Activated T-helper 2 cell treated with anti-CD3 and anti-CD28 coated beads, Interferon-gamma antibody, Interleukin-2, Interleukin-4, amounts not matched to agents 10 μg/mL and 5 μg/mL and 100 μg/mL, durations not matched to agents 14 hours and 24 hours and 36 hours (primary cell): Measurements from ENCODE around the gene RLF. TPM values are rescaled to one million over a fixed set of nuclear protein-coding genes. Genes with fewer than 3 reads are reported as not detected.

Experiments used
- DNase-seq: peaks from one replicate; pipeline ENCODE4 v3.0.0; 2021; ENCODE audit warnings: low spot score
- H3K27ac Mint-ChIP-seq: one replicate; pipeline ENCODE4 v1.8.0; 2021; ENCODE audit warnings: mixed read lengths
- H3K27me3 Mint-ChIP-seq: one replicate; pipeline ENCODE4 v1.8.0; 2021; ENCODE audit warnings: low read depth, mixed read lengths
- H3K36me3 Mint-ChIP-seq: one replicate; pipeline ENCODE4 v1.8.0; 2021; ENCODE audit warnings: low read depth, mixed read lengths
- H3K4me1 Mint-ChIP-seq: one replicate; pipeline ENCODE4 v1.8.0; 2021; ENCODE audit warnings: low read depth, mixed read lengths
- H3K4me3 Mint-ChIP-seq: one replicate; pipeline ENCODE4 v1.8.0; 2021; ENCODE audit warnings: low read depth, mild to moderate bottlenecking, moderate library complexity, mixed read lengths
- H3K9me3 Mint-ChIP-seq: one replicate; pipeline ENCODE4 v1.8.0; 2021; ENCODE audit warnings: mixed read lengths
- intact Hi-C: fragments of 100-400 bp; cut with micrococcal nuclease; formaldehyde crosslinking; loops from one replicate; pipeline ENCODE4 v1.15.1; 2023
- total RNA-seq: library from RNA; stranded (reverse); gene quantifications from 2 replicates; pipeline ENCODE4 v1.2.3, GENCODE V29; 2022

The RLF gene
- total RNA-seq, 1 donor from 2014 or later, result 22.6 TPM

GRCh38 chr1:40267767-40268187 lies 106.6 kb downstream of the RLF start:
- Mint-ChIP-seq H3K36me3 (peaks cover 64% of the 10 kb centered on the region), H3K9me3 (no peaks in the 10 kb centered on the region), H3K27ac (no peak overlapping the region), H3K4me3 (no peak overlapping the region), H3K27me3 (no peaks in the 10 kb centered on the region), H3K4me1 (peaks cover 44% of the 10 kb centered on the region)
- intact Hi-C loops, result loop anchor here (1.0 kb wide), 1 partner anchor 21 kb away; no protein-coding TSS in a partner anchor
- no peak for DNase-seq

GRCh38 chr1:40268211-40268610 lies 107.0 kb downstream of the RLF start:
- Mint-ChIP-seq H3K9me3 (no peaks in the 10 kb centered on the region), H3K4me3 (no peak overlapping the region), H3K4me1 (peaks cover 40% of the 10 kb centered on the region), H3K27me3 (no peaks in the 10 kb centered on the region), H3K27ac (no peak overlapping the region), H3K36me3 (peaks cover 64% of the 10 kb centered on the region)
- intact Hi-C loops, result no loop called here
- no peak for DNase-seq

DNA sequence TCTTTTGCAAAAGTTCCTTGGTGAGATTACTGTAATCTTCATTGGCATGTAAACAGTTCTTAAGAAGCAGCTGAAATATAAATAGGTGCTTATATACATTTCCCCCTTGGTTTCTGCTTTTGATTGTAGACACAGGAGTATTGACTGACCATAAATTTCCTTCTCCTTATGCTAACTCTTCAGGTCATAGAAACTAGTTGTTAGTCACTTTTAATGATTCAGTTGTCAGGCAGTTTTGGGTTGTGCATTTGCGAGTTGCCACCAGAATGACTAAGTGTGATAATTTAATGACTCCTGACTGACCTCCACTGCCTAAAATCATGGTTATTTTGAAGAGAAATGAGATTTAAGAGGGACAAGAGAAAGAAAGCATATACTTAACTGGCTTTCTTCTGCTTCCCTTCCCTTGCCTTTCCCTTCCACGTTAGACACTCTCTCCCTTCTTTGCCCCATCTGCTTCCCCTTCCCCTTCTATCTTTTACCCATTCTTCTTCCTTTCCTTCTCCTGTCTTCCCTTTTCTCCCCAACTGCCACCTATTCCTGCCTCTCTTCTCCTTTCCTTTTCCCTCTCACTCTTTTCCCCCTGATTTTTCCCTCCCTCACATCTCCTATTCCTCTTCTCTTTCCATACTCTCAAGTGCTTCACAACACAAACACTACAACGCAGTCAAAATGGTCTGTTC lies 109.1 kb downstream of the RLF start:
- DNase-seq, result no peak
- Mint-ChIP-seq H3K27ac (peak overlapping the region; percentile 95), H3K4me3 (peak overlapping the region; percentile 28), H3K4me1 (peaks cover 31% of the 10 kb centered on the region), H3K27me3 (no peaks in the 10 kb centered on the region), H3K9me3 (no peaks in the 10 kb centered on the region), H3K36me3 (peaks cover 64% of the 10 kb centered on the region)
- intact Hi-C loops, result loop anchor here (1.0 kb wide), 1 partner anchor 38 kb away; no protein-coding TSS in a partner anchor

- no peaks in the 10 kb centered on the region for H3K9me3 Mint-ChIP-seq
- H3K4me1 Mint-ChIP-seq, result peaks cover 27% of the 10 kb centered on the region
- no peak overlapping the region for H3K4me3 Mint-ChIP-seq
- DNase-seq, result no peak
- intact Hi-C loops, result no loop called here
- H3K27me3 Mint-ChIP-seq, result no peaks in the 10 kb centered on the region
- peak overlapping the region; percentile 54 for H3K27ac Mint-ChIP-seq
- H3K36me3 Mint-ChIP-seq, result peaks cover 61% of the 10 kb centered on the region
Measured at GRCh38 chr1:40272653-40273213, 111.5 kb downstream of the RLF start.

- H3K36me3 Mint-ChIP-seq, result peaks cover 56% of the 10 kb centered on the region
- H3K4me3 Mint-ChIP-seq, result no peak overlapping the region
- intact Hi-C loops, result no loop called here
- no peaks in the 10 kb centered on the region for H3K9me3 Mint-ChIP-seq
- no peak for DNase-seq
- peaks cover 27% of the 10 kb centered on the region for H3K4me1 Mint-ChIP-seq
- H3K27ac Mint-ChIP-seq, result no peak overlapping the region
- H3K27me3 Mint-ChIP-seq, result no peaks in the 10 kb centered on the region
Measured at GRCh38 chr1:40273547-40274166, 112.5 kb downstream of the RLF start.

DNA sequence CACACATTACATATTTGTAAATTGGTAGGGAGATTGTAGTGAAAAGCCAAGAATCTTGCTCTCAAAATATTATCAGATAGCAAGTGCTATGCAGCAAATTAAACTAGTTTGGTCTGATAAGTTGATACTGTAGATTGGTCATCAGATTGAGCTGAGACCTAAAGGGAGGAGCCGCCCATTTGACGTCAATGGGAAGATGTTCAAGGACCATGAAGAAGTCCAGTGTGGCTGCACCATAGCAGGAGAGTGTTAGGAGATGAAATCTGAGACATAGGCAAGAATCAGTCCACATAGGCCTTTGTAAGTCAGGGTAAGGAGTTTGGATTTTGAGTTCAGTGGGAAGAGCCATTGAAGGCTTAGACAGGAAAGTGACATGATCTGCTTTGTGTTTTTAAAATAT lies 113.1 kb downstream of the RLF start:
- Mint-ChIP-seq H3K36me3 (peaks cover 60% of the 10 kb centered on the region), H3K27me3 (no peaks in the 10 kb centered on the region), H3K27ac (no peak overlapping the region)

DNA sequence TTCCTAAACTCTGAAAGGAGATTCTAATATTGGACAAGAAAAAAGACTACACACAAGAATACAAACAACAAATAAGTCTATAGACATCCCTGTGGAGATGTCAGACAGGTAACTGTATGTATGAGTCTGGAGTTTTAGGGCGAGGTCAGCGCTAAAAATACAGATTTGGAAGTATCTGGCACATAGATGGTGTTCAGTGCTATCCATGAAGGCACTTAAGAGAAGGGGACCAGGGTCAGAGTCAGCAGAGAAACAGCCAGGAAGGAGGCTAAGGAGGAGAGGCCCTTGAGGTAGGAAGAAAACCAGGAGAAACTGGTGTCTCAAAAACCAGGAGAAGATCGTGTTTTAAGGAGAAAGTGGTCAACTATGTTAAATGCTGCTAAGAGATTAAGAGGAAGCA lies 114.9 kb downstream of the RLF start:
- intact Hi-C loops, result no loop called here
- no peak for DNase-seq
- Mint-ChIP-seq H3K27me3 (no peaks in the 10 kb centered on the region), H3K4me3 (no peak overlapping the region), H3K36me3 (peaks cover 54% of the 10 kb centered on the region), H3K27ac (peak overlapping the region; percentile 0), H3K4me1 (peaks cover 14% of the 10 kb centered on the region), H3K9me3 (no peaks in the 10 kb centered on the region)

More for the DNA sequence above, 113.1 kb downstream of the RLF start:
- intact Hi-C loops, result no loop called here
- peaks cover 27% of the 10 kb centered on the region for H3K4me1 Mint-ChIP-seq
- no peak overlapping the region for H3K4me3 Mint-ChIP-seq
- no peak for DNase-seq
- H3K9me3 Mint-ChIP-seq, result no peaks in the 10 kb centered on the region

GRCh38 chr1:40281853-40282252 lies 120.7 kb downstream of the RLF start:
- peaks cover 41% of the 10 kb centered on the region for H3K36me3 Mint-ChIP-seq
- H3K27me3 Mint-ChIP-seq, result no peaks in the 10 kb centered on the region
- H3K4me1 Mint-ChIP-seq, result no peaks in the 10 kb centered on the region
- H3K4me3 Mint-ChIP-seq, result no peak overlapping the region
- intact Hi-C loops, result no loop called here
- peak overlapping the region; percentile 71 for H3K27ac Mint-ChIP-seq
- DNase-seq, result no peak
- no peaks in the 10 kb centered on the region for H3K9me3 Mint-ChIP-seq

Other genes with a start within 250 kb of the RLF start
- gene MFSD2A, start 206.2 kb upstream of the RLF start, total RNA-seq, result 43.3 and 47.8 TPM in 2 replicates
- gene CAP1, start 120.7 kb upstream of the RLF start, total RNA-seq, result 512 and 520 TPM in 2 replicates
- 87.8 and 92.3 TPM in 2 replicates for gene PPT1, start 64.1 kb upstream of the RLF start, total RNA-seq
- not detected in 2 replicates for gene TMCO2, start 86.5 kb downstream of the RLF start, total RNA-seq
- 48.2 TPM in 2 replicates for gene ZMPSTE24, start 96.8 kb downstream of the RLF start, total RNA-seq
- 18.7 and 18.9 TPM in 2 replicates for gene COL9A2, start 155.9 kb downstream of the RLF start, total RNA-seq
- 185 and 186 TPM in 2 replicates for gene SMAP2, start 212.3 kb downstream of the RLF start, total RNA-seq